Retina (tissue), 1 donor: Measurements from ENCODE around the gene RBP3.
"Not testable (repeated sequence)": the region's sequence is repeated elsewhere in the genome, so short reads cannot be mapped to it uniquely, and the experiment has no call there.

Source experiments
- DNase-seq: peaks from one replicate; pipeline ENCODE4 v3.0.0-alpha.2; 2016

The RBP3 gene

DNA sequence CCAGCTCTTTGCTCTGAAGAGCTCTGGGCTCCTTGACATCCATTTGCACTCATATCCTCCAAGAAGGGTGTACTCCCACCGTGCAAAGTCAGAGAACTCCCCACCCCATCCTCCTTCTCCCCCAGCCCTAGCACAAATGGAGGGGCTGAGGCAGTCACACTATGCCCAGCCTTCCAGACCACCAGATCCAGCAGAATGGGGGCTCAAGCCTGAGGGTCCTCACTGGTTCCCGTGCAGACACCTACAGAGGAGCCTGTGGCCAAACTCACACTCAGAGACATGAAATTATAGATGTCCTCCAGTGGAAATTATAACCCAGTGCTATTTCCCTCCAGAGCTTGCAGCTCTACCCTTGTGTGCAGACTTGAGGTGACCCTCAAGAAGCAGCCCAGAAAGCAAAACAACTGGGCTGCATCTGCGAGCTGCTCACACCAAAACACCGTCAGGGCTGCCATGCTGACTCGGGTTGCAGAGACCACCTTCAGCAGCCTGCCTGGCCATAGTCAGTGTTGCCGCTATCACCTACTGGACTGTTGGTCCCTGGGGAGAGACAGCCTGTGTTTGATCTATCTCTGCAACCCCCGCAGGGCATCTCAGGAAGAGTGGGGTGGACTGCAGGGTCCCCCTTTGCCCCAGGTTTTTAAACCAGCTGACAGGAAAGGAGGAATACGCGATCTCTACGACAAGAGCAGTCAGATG is 28.5 kb downstream of the RBP3 start:
- no peak for DNase-seq

DNA sequence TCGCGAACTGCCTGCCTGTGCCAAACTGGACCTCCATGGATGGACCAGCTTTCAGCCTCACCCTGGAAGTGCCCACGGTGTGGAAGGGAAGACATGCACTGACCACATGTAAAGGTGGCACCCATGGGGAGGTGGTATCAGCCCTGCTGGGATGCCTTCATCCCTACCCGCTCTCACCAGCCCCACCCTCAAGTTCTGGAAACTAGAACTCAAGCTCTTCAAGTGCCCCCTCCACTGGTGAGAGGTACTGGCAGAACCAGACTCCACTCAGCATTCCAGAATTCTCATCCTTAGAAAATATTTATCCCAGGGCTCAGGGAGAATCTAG is 30.0 kb downstream of the RBP3 start:
- DNase-seq, result no peak

DNA sequence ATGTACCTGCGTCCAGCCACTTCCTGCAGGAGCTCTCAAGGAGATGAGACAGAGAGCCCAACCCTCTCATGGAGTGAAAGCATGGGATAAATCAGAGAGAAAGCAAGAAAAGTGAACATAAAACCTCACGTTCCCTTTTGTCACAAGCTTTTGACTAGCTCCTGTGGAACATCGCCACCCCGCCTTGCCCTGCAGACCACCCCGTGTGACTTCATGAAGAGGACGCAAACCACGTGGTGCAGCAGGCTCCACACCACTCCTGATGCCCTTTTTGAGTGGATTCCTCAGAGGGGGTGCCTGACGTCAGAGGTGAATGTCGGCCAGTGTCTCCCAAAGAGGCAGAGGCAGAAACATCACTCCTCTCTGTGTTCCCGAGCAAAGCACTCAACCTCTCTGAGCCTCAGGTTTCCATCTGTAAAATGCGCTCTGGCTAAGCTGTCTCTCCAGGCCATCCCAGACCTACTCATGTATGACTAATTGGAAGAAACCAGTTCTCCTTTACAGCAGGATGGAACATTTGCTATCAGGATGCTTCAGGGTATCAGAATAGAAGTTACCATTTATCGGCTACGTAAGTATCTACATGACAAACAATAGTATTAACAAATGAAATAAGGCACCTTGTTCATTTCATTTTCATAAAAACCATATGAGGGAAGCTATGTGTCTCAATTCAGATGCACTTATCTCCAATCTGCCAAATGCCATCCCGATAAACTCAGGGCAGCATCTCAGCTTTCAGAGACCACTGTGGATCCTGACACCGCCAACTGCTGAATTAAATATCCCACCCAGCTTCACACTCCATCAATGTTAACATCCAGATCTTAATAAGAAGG is 30.7 kb downstream of the RBP3 start:
- no peak for DNase-seq

DNA sequence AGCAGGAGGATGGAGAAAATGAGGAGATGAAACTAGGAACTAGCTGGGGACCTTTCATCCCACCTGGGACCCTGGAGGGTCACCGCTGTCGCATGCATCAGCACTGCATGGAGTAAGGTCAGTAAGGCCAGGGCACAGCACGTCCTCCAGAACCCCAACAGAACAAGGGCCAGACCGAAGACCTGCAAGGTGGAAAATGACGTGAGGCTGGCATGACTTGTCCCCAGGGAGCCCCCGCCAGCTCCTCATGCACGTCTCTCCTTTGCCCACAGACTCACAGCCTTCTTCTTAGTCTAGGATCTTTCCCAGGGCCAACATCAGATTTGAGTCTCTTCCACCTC is 31.3 kb downstream of the RBP3 start:
- no peak for DNase-seq

DNA sequence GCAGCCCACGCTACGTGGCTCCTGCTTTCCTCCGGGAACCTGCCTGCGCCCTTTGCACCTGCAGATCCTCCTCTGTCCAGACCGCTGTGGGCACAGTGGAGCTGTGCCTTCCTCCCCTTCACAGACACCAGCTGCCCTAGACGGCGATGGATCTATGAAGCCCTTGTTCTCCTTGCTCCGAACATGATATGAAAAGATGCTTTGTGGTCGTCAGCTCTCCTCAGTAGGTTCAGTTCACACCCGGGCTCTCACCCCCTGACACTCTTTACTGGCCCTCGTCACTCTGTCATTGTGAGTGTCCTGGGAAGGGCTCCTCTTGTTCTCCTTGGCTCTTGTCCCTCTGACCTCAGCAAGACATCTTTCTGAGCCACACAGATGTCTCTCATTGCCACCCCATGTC is 31.7 kb downstream of the RBP3 start:
- no peak for DNase-seq

DNA sequence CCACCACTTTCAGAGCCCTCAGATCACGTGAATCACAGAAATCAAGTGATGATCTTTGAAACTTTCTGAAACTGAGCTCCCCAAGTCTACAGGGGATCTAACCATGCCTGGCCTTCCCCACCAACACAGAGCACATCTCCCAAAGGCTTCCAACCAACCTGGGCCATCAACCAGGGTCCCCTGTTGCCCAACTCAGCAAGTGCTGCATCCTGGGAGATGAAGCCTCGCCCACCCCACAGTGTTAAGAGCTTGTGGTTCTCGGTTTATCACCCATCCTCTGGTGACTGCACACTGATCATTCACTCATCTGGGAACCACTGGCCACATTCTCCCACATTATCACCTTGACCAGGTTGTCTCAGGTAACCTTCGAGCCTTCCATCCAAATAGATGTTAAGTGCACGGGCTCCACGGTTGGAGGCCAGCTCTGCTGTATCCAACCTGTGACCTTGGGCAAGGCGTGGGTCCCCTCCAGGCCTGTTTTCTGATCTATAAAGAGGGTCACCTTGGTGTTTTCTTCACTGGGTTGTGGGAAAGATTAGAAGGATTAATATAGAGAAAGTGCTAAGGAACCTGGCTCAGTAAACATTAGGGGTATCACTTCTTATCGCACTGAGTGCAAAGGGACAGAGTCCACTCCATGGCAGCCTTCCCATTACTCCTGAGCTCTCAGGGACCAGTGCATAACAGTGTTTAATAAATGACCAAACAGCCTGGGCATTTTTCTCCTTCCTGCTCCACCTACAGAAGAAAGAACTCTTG is 32.4 kb downstream of the RBP3 start:
- no peak for DNase-seq

DNA sequence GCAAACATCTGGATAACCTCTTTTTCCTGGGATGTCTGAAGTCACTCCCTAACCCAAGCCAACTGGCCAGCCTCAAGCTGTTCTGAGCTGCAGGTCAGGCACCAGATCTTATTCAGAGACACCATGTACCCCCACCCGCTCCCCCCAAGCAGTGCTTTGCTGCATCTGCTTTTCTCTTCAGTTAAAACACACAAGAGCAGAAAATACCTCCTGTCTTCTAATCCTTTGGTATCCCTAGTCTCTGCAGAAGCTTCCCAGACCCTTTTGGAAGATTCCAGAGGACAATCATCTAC is 32.9 kb downstream of the RBP3 start:
- no peak for DNase-seq

DNA sequence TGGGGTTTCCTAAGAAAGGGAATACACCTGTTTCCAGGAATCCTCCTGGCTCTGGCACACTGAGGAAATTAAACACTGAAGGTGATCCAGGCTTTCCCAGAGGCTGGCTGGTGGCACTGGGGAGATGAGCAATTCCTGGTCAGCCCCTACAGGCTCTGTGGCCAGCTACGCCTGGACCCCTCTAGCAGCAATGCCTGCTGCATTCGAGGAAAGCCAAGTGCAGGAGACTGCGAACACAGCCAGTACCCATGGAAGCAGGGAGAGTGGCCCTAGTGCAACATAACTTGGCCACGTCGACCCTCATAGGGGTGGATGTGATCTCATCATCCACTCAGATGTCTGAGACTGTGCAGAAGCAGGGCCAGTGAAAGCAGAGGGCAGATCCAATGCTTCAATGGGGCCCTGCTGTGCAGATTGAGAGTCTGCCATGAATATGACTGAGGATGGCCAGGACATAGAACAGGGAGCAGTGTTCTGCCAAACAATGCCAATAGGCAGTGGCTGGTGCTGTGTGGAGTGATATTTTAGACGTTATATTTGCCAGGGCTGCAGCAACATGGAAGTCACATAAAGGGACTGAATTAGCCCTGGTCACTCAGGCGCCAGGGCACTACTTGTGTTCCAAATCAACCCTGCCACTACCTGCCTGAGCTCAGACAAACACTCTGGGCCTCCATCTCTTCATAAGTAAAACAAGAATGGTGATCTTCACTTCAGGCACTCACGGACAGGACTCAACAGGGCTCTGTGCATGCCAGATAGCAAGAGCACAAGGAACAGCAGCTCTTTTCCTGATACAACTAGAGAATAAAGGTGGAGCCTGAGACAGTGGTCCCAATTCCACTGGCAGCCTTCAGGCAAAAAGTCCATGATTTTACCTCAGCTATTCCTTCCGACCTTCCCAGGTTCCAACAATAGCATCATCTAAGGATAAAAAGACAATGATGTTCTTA is 33.5 kb downstream of the RBP3 start:
- no peak for DNase-seq

DNA sequence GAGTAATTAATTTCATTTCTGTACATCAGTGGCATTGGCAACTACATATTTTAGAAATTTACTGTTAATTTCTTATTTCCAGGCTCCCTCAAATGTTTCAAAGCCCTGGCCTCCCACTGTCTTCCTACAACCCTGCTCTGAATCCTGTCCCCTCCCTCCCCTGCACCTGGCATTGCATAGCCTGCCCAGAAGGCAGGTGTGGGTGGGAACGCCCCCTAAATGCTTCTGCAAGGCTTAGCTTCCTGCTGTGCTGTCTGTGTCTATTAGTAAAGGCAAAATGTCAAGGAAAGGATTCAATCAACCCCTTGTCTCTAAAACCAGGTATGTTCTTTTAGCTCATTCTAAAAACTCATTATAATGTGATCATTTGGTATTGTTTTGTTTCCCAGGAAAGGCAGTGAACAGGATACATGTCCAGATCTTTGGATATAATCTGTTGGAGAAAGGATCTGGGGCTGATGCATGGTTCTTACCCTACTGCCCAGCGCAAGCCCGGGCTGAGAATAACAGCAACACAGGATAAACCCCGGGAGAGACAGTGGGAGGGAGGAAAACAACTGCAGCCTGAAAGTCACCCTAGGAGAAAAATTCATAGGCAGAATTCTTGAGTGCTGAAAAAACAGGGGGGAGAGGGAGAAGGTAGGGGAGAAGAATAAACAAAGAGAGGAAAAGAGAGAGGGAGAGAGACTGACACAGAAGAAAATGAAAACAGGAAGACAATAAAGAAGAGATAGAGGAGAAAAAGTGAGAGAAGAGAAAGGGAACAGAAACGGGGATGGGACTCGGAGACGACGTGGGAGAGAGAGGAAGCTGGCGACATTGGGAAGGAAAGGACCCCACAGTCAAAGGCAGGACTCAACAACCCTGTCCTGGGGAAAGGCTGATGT is 35.3 kb downstream of the RBP3 start:
- DNase-seq, result peak; percentile 34

DNA sequence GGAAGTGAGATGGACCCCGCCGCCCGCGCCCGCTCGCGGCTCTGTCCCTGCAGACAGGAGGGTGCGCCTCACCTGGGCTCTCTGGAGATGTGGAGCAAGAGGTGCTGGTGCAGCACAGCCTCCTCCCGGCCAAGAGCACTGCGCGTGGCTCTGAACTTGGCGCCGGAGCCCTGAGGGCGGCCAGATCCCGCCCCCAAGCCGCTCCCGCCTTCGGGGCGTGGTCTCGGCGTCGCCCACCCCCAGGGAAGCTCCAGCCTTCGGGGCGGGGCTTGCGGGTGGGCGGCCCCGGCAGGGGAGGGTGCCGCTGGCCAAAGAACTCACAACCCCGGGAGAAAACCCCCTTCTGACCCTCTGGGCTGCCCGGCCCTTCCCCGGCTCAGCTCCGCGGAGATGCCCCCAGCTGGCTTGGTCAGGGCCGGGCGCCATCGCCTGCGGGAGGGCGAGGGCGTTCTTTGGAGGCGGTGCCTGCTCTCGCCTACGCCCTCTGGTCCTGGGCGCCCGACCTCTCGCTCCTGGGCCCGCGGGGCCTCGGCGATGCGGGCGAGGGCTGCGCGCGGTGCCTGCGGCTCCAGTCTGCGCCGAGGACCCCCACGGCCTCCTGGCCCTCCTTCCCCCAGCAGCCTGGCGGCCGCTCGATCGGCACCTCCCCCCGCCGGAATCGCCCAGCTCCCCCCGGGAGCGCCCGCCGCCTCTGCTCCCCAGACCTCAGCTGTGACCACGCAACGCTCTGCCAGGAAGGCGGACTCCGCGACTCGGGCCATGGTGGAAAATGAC is 36.2 kb downstream of the RBP3 start, which contains the start of gene ZNF488:
TSS of gene ZNF488 (minus strand) at position 146 of the 774 bp plus-strand sequence. CDS start 15,464 bp downstream, outside the sequence.
- DNase-seq, result peak; percentile 96

DNA sequence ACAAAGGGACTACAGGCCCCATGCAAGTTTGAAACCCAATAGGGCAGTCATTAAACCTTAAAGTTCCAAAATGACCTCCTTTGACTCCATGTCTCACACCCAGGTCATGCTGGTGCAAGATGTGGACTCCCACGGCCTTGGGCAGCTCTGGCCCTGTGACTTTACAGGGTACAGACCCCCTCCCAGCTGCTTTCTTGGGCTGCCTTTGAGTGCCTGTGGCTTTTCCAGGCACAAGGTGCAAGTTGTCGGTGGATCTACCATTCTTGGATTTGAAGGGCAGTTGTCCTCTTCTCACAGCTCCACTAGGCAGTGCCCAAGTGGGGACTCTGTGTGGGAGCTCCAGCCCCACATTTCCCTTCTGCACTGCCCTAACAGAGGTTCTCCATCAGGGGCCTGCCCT is 37.9 kb downstream of the RBP3 start:
- DNase-seq, result not testable (repeated sequence)

DNA sequence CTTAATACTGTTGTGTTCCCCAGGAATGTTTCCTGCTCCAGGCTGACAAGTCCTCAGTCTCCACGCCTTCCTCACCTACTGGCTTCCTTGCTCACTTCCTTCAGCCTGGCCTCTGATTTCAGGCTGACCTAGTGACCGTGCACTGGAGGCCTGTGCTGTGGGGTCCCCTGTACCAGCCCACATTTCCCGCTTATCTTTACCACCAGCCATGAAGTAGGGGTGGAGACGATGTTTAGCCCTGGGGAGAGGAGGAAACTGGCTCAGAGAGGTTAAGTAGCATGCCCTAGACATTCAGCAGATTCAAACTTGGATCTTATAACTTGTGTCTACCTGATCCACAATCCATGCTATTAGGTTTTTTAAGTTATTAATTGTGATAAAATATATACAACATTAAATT is 40.7 kb downstream of the RBP3 start:
- DNase-seq, result no peak

DNA sequence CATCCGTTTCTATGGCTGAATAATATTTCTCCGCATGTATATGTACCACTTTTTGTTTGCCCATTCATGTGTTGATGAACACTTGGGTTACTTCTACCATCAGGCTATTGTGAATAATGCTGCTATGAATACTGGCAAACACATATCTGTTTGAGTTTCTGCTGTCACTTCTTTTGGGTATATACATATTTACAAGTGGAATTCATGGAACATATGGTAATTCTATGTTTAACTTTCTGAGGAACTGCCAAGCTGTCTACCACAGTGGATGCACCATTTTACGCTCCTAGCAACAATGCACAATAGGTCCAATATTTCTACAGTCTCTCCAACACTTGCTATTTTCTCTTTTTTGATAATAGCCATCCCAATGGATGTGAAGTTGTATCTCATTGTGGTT is 41.5 kb downstream of the RBP3 start:
- no peak for DNase-seq

DNA sequence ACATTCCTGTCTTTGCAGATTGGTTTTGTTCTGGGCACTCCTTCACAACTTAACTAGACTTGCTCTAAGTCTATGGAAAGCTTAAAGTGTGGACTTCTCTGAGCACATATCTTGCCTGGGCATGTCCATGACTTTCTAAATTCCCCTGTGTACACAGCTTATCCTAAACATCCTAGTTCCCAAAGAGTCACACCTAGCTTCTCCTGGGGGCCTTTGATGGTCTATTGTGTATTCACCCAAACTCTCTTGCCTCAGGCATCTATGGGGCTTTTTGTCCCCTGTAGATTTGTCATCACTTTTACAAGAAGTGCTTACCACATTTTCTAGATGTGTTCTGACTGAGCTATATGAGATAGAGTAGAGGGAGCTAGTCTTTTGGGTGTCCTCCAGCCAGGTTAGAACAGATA is 48.2 kb downstream of the RBP3 start:
- DNase-seq, result no peak

DNA sequence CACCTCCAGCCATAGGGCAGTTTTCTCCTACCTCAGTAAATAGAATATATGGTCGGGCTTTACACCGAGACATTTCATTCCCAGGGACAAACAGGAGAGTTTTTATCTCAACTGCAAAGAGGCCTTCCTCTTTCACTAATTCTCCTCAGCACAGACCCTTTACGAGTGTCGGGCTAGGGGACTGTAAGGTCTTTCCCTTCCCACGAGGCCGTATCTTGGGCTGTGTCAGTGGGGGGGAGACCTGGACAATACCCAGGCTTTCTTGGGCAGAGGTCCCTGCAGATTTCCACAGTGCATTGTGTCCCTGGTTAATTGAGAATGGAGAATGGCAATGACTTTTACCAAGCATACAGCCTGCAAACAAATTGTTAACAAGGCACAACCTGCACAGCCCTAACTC is 49.1 kb downstream of the RBP3 start:
- no peak for DNase-seq

DNA sequence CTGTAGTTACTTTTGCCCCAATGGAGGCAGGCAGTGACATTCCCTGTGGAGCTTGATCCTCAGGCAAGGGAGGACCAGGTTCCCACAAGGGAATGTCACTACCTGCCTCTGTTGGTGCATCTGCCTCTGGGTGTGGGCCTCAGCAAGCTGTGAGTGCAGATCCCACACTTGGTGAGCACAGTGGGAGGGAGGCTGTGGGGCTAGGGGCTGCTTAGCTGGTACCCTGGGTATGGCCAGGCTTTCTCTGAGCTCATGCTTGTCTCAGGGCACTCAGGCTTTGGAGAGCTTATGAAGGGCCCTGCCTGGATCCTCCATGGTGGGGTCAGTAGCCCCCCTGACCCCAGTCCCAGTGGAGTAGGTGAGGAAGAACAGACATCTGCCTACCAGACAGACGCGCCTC is 52.1 kb downstream of the RBP3 start:
- DNase-seq, result no peak

DNA sequence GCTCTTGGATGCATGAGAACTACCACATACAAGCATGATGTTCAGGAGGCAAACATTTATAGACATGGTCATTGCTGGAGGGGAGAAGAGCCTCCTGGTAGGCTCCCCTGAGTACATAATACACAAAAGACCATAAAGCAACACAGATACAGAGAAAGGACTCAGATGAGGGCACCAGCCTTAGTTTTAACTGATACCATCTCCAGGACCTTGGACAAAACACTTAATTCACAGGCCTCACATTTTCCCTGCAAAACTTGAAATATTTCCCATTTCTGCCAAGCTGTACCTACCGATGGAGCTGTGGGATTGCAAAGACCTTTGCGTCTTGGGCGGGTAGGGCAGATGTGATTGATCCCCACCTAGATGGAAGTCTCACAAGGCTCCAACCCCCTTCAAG is 52.6 kb downstream of the RBP3 start:
- DNase-seq, result no peak

DNA sequence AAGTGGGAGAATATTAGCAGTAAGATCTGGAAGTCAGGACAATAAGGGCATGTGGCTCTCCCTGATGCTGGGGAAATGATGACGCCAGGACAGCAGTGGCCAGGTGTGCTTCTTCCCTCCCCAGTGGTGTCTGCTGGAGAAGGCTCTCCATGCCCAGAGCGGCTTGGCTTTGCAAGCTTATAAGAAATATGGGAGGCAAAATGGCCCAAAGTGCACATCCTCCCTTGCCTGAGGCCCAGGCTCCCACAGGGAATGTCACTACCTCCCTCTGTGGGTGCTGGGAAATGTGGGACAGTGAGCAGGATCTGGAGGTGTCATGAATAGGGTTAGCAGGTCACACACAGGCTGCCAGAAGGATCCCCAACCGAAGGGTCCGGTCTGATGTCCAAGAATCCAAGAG is 53.0 kb downstream of the RBP3 start:
- no peak for DNase-seq

DNA sequence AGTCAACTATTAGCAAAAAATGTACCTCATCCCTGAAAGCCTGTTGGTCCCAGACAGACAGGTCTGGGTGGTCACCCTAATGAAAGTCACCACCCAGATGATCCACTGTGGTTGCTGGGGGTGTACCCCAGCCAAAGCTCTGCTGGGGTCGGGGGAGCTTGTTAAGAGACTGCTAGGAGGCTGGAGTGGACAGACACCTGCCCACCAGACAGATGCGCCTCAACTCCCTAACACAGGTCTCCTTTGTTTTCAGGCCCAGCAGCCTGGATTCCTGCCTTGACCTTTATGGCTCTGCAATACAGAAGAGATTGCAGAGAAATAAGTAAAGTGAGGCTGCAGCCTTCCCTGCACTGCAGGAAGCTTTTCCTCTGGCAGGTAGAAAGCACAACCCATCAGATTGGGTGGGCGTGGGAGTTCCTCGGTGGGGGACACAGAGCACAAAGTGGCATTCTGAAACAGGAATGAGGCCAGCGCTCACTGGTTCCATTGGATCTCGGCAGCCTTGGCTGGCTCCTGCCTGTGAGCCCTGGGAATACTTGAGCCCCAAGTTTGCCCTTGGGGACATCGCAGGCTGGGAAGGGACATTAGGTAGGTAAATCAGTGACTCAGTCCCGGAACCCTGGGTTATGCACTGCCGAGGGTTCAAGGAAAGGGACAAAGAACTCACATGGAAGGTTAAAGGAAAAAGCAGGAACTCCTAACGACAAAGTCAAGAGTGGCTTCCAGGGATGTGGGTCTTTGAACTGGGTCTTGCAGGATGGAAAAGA is 53.9 kb downstream of the RBP3 start:
- peak; percentile 37 for DNase-seq

DNA sequence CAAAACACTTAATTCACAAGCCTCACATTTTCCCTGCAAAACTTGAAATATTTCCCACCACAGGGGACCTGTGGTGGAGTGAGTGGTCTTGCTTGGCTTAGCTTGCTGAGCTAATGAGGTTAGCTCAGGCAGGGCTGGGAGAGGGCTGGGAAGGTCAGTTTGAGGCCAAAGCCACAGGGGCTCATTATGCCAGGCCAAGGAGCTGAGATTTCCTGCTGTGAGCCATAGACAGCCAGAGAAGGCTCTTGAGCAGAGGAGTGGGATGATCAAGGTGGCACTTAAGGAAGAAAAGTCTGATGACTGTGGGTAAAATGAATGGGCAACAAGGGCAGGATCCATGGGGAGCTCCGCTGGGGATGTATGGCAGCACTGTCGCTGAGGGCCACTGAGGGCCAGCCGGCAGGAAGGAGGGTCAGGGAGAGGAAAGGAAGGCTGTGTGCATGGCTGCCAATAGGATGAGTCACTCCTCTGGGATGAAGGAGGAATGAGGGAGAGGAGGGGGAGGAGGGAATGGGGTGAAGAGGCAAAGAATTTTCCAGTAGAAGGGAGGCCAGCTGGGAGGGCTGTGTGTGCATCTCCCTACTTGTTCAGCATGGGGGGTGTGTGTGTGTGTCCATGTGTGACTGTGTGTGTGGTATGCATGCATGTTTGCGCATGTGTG is 54.6 kb downstream of the RBP3 start:
- peak; percentile 82 for DNase-seq
